Activated CD8-positive, alpha-beta T cell treated with anti-CD3 and anti-CD28 coated beads, Interleukin-2, amount 10 ng/mL, durations not matched to agents 7 days and 5 days (primary cell): ENCODE results near the gene PC. TPM values are rescaled to one million over a fixed set of nuclear protein-coding genes. Genes with fewer than 3 reads are reported as not detected.
"Not testable (repeated sequence)": the region's sequence is repeated elsewhere in the genome, so short reads cannot be mapped to it uniquely, and the experiment has no call there.

ENCODE experiments used
- ATAC-seq: fragments of 150-1000 bp; cut with Tn5 transposase; one replicate; pipeline ENCODE4 v1.10.0; 2021; ENCODE audit warnings: moderate library complexity
- CTCF ChIA-PET: fragments of 350-600 bp; sonication (Branson Sonifier 250); formaldehyde crosslinking; loops from one replicate; lab custom pipeline; 2021; ENCODE audit warnings: antibody characterized with exemption; lab: Charles Lee
- POLR2A ChIA-PET: fragments of 350-600 bp; sonication (Branson Sonifier 250); formaldehyde crosslinking; loops from one replicate; lab custom pipeline; 2021; ENCODE audit warnings: antibody characterized with exemption; lab: Charles Lee
- DNase-seq: peaks from one replicate; pipeline ENCODE4 v3.0.0-alpha.2; 2020
- H3K27ac Mint-ChIP-seq: one replicate; pipeline ENCODE4 v1.8.0; 2021; ENCODE audit warnings: mild to moderate bottlenecking, mixed read lengths
- H3K27me3 Mint-ChIP-seq: one replicate; pipeline ENCODE4 v1.8.0; 2021; ENCODE audit warnings: low read depth, mixed read lengths
- H3K36me3 Mint-ChIP-seq: one replicate; pipeline ENCODE4 v1.8.0; 2021; ENCODE audit warnings: low read depth, mixed read lengths
- H3K4me1 Mint-ChIP-seq: one replicate; pipeline ENCODE4 v1.8.0; 2021; ENCODE audit warnings: low read depth, mixed read lengths
- H3K4me3 Mint-ChIP-seq: one replicate; pipeline ENCODE4 v1.8.0; 2021; ENCODE audit warnings: mild to moderate bottlenecking, mixed read lengths
- H3K9me3 Mint-ChIP-seq: one replicate; pipeline ENCODE4 v1.8.0; 2022; ENCODE audit warnings: mixed read lengths; ENCODE audit not compliant: insufficient read depth
- total RNA-seq, 2 experiments: library from RNA; stranded (reverse); gene quantifications; one replicate each; pipeline ENCODE4 v1.2.3, GENCODE V29; 2021

The PC gene
- total RNA-seq, 2 experiments from 2014 or later = 10.4 to 11.7 TPM

DNA sequence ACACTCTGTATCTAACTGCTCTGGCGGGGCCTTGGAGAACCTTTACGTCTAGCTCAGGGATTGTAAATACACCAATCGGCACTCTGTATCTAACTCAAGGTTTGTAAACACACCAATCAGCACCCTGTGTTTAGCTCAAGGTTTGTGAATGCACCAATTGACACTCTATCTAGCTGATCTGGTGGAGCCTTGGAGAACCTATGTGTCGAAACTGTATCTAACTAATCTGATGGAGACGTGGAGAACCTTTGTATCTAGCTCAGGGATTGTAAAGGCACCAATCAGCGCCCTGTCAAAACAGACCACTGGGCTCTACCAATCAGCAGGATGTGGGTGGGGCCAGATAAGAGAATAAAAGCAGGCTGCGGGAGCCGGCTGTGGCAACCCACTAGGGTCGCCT lies 31.2 kb upstream of the PC start:
- H3K36me3 Mint-ChIP-seq, H3K4me3 Mint-ChIP-seq, H3K9me3 Mint-ChIP-seq, H3K27ac Mint-ChIP-seq, CTCF ChIA-PET, ATAC-seq, H3K27me3 Mint-ChIP-seq, POLR2A ChIA-PET, DNase-seq, H3K4me1 Mint-ChIP-seq: not testable (repeated sequence)

GRCh38 chr11:66988741-66989140 lies 30.6 kb upstream of the PC start:
- H3K9me3 Mint-ChIP-seq, DNase-seq, ATAC-seq, CTCF ChIA-PET, H3K4me1 Mint-ChIP-seq, POLR2A ChIA-PET, H3K27me3 Mint-ChIP-seq, H3K4me3 Mint-ChIP-seq, H3K36me3 Mint-ChIP-seq, H3K27ac Mint-ChIP-seq: not testable (repeated sequence)

DNA sequence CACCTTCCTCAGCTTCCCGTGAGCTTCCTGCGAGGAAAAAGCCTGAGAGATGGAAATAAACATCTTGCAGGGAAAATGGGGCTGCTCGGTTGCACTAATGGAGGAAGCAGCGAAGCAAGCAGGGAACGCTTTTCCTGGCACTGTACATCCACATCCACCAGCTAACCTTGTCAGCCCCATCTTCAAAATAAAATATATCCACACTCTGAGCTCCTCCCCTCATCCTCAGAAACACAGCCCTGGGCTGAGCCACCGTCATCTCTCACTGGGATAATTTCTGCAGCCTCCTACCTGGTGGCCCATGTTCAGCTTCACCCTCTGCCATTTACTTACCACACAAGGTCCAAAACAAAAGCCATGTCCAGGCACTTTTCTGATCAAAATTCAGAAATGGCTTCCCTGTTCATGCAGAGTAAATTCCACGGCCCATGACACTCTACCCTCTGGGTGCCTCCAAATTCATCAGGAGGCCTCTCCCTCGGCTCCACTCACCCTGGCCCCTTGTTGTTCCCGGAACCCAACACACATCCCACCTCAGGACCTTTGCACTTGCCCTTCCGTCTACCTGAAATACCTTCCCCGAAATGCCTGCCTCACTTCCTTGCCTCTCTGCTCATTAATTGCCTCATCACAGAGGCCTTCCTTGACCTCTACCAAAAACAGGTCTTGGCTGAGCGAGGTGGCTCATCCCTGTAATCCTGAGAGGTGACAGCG lies 29.9 kb upstream of the PC start:
- ChIA-PET CTCF (no interaction called here), POLR2A (no interaction called here)
- DNase-seq = no peak

GRCh38 chr11:66987158-66987620 lies 29.0 kb upstream of the PC start:
- no peak overlapping the region for H3K27ac Mint-ChIP-seq
- H3K36me3 Mint-ChIP-seq = no peaks in the 10 kb centered on the region
- ChIA-PET CTCF (no interaction called here), POLR2A (no interaction called here)
- H3K4me1 Mint-ChIP-seq = peaks cover 2% of the 10 kb centered on the region
- peaks cover 9% of the 10 kb centered on the region for H3K27me3 Mint-ChIP-seq
- ATAC-seq (no peak), DNase-seq (no peak)
- no peak overlapping the region for H3K4me3 Mint-ChIP-seq
- no peaks in the 10 kb centered on the region for H3K9me3 Mint-ChIP-seq

More for the DNA sequence above, 29.9 kb upstream of the PC start:
- no peak overlapping the region for H3K27ac Mint-ChIP-seq
- H3K36me3 Mint-ChIP-seq = no peaks in the 10 kb centered on the region
- peaks cover 7% of the 10 kb centered on the region for H3K27me3 Mint-ChIP-seq
- no peaks in the 10 kb centered on the region for H3K9me3 Mint-ChIP-seq
- no peaks in the 10 kb centered on the region for H3K4me1 Mint-ChIP-seq
- H3K4me3 Mint-ChIP-seq = no peak overlapping the region
- ATAC-seq = no peak

DNA sequence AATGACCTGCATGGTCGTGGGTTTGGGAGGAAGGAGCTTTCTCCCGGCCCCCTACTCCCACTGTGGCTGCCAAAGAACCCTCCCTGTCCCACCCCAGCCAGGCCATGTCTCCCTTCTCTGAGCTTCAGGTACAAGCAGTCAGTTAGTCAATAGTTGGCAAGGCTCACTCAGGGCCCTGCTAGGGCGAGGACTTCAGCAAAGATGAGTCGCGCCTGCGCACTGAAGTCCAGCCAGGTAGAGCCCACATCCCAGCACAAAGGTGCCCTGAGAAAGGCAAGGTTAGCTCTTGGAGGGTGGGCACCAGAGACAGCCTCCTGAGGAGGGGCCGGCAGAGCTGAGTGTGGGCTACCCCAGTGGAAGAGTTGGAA lies 28.0 kb upstream of the PC start:
- Mint-ChIP-seq H3K4me3 (no peak overlapping the region), H3K27me3 (peaks cover 7% of the 10 kb centered on the region), H3K9me3 (no peaks in the 10 kb centered on the region), H3K36me3 (no peaks in the 10 kb centered on the region), H3K4me1 (peaks cover 5% of the 10 kb centered on the region), H3K27ac (no peak overlapping the region)
- POLR2A ChIA-PET = no interaction called here
- CTCF ChIA-PET = no interaction called here
- DNase-seq = no peak
- ATAC-seq = no peak

GRCh38 chr11:66985508-66986177 lies 27.5 kb upstream of the PC start:
- no peak for DNase-seq
- ATAC-seq = no peak
- no peaks in the 10 kb centered on the region for H3K9me3 Mint-ChIP-seq
- H3K36me3 Mint-ChIP-seq = no peaks in the 10 kb centered on the region
- H3K27me3 Mint-ChIP-seq = peaks cover 7% of the 10 kb centered on the region
- ChIA-PET POLR2A (no interaction called here), CTCF (no interaction called here)
- H3K4me3 Mint-ChIP-seq = no peak overlapping the region
- H3K27ac Mint-ChIP-seq = no peak overlapping the region
- peaks cover 5% of the 10 kb centered on the region for H3K4me1 Mint-ChIP-seq

DNA sequence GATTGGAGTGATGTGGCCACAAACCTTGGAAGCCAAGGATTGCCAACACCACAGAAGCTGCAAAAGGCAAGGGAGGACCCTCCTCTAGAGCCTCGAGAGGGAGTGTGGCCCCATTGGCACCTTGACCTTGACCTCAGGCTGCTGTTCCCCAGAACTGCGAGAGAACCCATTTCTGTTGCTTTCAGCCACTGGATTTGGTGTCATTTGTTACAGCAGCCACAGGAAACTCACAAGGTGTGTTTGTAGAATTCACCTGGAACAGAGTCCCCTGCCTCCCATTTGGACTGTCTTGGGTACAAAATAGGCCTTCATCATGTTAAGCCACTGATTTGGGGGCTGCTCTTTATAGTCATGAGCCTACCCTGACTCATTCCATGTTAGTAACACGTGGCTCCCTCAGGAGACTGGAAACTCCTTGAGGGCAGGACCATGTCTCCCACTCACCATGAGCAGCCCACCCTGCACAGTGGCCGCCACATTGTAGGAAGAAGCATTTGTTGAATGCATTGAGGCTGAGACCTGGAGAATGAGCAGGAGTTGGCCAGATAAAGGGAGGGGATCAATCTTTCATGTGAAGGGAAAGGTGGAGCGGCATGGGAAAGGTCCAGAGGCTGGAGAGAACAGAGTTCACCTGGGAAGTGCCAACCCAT lies 25.2 kb upstream of the PC start:
- Mint-ChIP-seq H3K4me1 (peaks cover 5% of the 10 kb centered on the region), H3K4me3 (no peak overlapping the region), H3K9me3 (no peaks in the 10 kb centered on the region), H3K27ac (no peak overlapping the region), H3K27me3 (peaks cover 7% of the 10 kb centered on the region), H3K36me3 (no peaks in the 10 kb centered on the region)
- DNase-seq (no peak), ATAC-seq (no peak)
- POLR2A ChIA-PET = no interaction called here
- CTCF ChIA-PET = no interaction called here

- ChIA-PET CTCF (no interaction called here), POLR2A (no interaction called here)
- H3K4me1 Mint-ChIP-seq = peaks cover 5% of the 10 kb centered on the region
- H3K9me3 Mint-ChIP-seq = no peaks in the 10 kb centered on the region
- no peak overlapping the region for H3K27ac Mint-ChIP-seq
- H3K36me3 Mint-ChIP-seq = no peaks in the 10 kb centered on the region
- DNase-seq (no peak), ATAC-seq (no peak)
- no peak overlapping the region for H3K4me3 Mint-ChIP-seq
- H3K27me3 Mint-ChIP-seq = peaks cover 7% of the 10 kb centered on the region
These were observed 23.9 kb upstream of the PC start for GRCh38 chr11:66981976-66982578.

- CTCF ChIA-PET = interaction anchor here (1.0 kb wide), 1 partner anchor 17 kb away, joined by 3 read pairs; no protein-coding TSS in a partner anchor
These were observed 21.3 kb upstream of the PC start for GRCh38 chr11:66979336-66979980.

DNA sequence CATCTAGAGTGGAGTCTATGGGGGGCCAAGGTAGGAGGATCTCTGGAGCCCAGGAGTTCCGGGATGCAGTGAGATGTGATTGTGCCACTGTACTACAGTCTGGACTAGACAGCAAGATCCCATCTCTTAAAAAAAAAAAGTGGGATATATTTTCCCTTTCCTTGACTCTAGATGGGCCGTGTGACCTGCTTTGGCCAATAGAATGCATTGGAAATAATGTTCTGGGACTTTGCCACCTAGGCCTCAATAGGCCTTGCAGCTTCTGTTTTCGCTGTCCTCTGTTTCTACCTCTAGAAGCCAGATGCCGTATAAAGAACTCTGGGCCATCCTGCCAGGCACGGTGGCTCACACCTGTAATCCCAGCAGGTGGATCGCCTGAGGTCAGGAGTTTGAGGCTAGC lies 20.5 kb upstream of the PC start:
- no peaks in the 10 kb centered on the region for H3K36me3 Mint-ChIP-seq
- CTCF ChIA-PET = interaction anchor here (1.0 kb wide), 1 partner anchor 18 kb away, joined by 3 read pairs; no protein-coding TSS in a partner anchor

More at GRCh38 chr11:66979336-66979980, 21.3 kb upstream of the PC start:
- POLR2A ChIA-PET = no interaction called here
- Mint-ChIP-seq H3K4me3 (no peak overlapping the region), H3K9me3 (no peaks in the 10 kb centered on the region), H3K27ac (no peak overlapping the region), H3K36me3 (no peaks in the 10 kb centered on the region), H3K4me1 (peaks cover 5% of the 10 kb centered on the region), H3K27me3 (peaks cover 3% of the 10 kb centered on the region)
- ATAC-seq (no peak), DNase-seq (no peak)

GRCh38 chr11:66978229-66978628 lies 20.0 kb upstream of the PC start:
- Mint-ChIP-seq H3K4me3 (no peak overlapping the region), H3K9me3 (no peaks in the 10 kb centered on the region), H3K27me3 (peaks cover 2% of the 10 kb centered on the region), H3K27ac (no peak overlapping the region), H3K36me3 (no peaks in the 10 kb centered on the region), H3K4me1 (peaks cover 5% of the 10 kb centered on the region)
- ChIA-PET CTCF (interaction anchor here (1.0 kb wide), 1 partner anchor 18 kb away, joined by 3 read pairs; no protein-coding TSS in a partner anchor), POLR2A (no interaction called here)
- DNase-seq = no peak
- ATAC-seq = no peak

More for the DNA sequence above, 20.5 kb upstream of the PC start:
- Mint-ChIP-seq H3K27ac (no peak overlapping the region), H3K27me3 (peaks cover 2% of the 10 kb centered on the region), H3K4me1 (peaks cover 5% of the 10 kb centered on the region), H3K4me3 (no peak overlapping the region), H3K9me3 (no peaks in the 10 kb centered on the region)
- POLR2A ChIA-PET = no interaction called here
- DNase-seq (no peak), ATAC-seq (no peak)
